ENCODE data around the gene SMIM3. TPM values are rescaled to one million over a fixed set of nuclear protein-coding genes. Genes with fewer than 3 reads are reported as not detected.
A peak's percentile ranks its signal among the peaks of the same experiment; 100 is the strongest.

SMIM3 gene
- total and polyA plus RNA-seq, 12 donors = 7.1 to 41.5 (median 14.0) TPM

GRCh38 chr5:150777685-150778084 lies 872 bp upstream of the SMIM3 start:
- Histone ChIP-seq H3K4me3 (peak overlapping the region; percentile 61 to 92 (median 78)), H3K36me3 (no peaks in the 10 kb centered on the region), H3K27ac (peak overlapping the region; percentile 79 to 96 (median 92)), H3K4me1 (peaks cover 4 to 64% (median 39%) of the 10 kb centered on the region in 9 donors), H3K9me3 (no peaks in the 10 kb centered on the region), H3K27me3 (no peaks in the 10 kb centered on the region)
- DNase-seq (no peak), ATAC-seq (no peak)
- 59 to 62% methylated on average over 3 of the region's 3 CpGs for WGBS, 2 donors
- TF ChIP-seq CTCF (IDR thresholded peaks at IDR 0.05) = no peak
- intact Hi-C loops (cut with DNase I) = loop anchor here in 1 of 10 donors (2.0 kb wide), 1 partner anchor 23 kb away; no protein-coding TSS in a partner anchor

- intact Hi-C loops (cut with DNase I) = loop anchor here in 1 of 10 donors (2.0 kb wide), 1 partner anchor 23 kb away; no protein-coding TSS in a partner anchor
- Histone ChIP-seq H3K4me3 (peak overlapping the region; percentile 61 to 92 (median 78)), H3K27me3 (no peaks in the 10 kb centered on the region), H3K36me3 (no peaks in the 10 kb centered on the region), H3K4me1 (peaks cover 9 to 68% (median 43%) of the 10 kb centered on the region in 9 donors), H3K9me3 (no peaks in the 10 kb centered on the region), H3K27ac (peak overlapping the region; percentile 79 to 96 (median 92))
- WGBS, 2 donors = 11 to 12% methylated on average over 7 of the region's 7 CpGs
- no peak for DNase-seq
- TF ChIP-seq CTCF (IDR thresholded peaks at IDR 0.05) = no peak
- peak in 7 of 8 donors; percentile 0 to 21 (median 7) for ATAC-seq
Observed at GRCh38 chr5:150778088-150778516, 455 bp upstream of the SMIM3 start.

GRCh38 chr5:150779397-150780186 lies 1.0 kb downstream of the SMIM3 start:
- Histone ChIP-seq H3K4me3 (peak overlapping the region; percentile 61 to 92 (median 78)), H3K9me3 (no peaks in the 10 kb centered on the region), H3K27me3 (no peaks in the 10 kb centered on the region), H3K4me1 (peaks cover 11 to 69% (median 58%) of the 10 kb centered on the region in 9 donors), H3K27ac (peak overlapping the region; percentile 79 to 96 (median 92)), H3K36me3 (no peaks in the 10 kb centered on the region)
- TF ChIP-seq CTCF (IDR thresholded peaks at IDR 0.05) = no peak
- whole genome bisulfite sequencing, 2 donors = 38 to 39% methylated on average over 13 of the region's 13 CpGs
- ATAC-seq = no peak
- DNase-seq = no peak
- intact Hi-C loops (cut with DNase I) = loop anchor here in 1 of 10 donors (2.0 kb wide), 1 partner anchor 21 kb away; no protein-coding TSS in a partner anchor

GRCh38 chr5:150780187-150780692 lies 1.7 kb downstream of the SMIM3 start:
- no peaks in the 10 kb centered on the region for H3K27me3 ChIP-seq
- DNase-seq (peak; percentile 32 to 47), ATAC-seq (peak in 7 of 8 donors; percentile 5 to 62 (median 14))
- peak overlapping the region; percentile 79 to 96 (median 92) for H3K27ac ChIP-seq
- H3K9me3 ChIP-seq = no peaks in the 10 kb centered on the region
- no peak for TF ChIP-seq CTCF (IDR thresholded peaks at IDR 0.05)
- peaks cover 11 to 76% (median 61%) of the 10 kb centered on the region in 9 donors for H3K4me1 ChIP-seq
- peak overlapping the region in 9 of 10 donors; percentile 61 to 92 (median 76) for H3K4me3 ChIP-seq
- H3K36me3 ChIP-seq = no peaks in the 10 kb centered on the region
- intact Hi-C loops (cut with DNase I) = no loop called here
- WGBS, 2 donors = 58% methylated on average over 6 of the region's 6 CpGs

All from heart right ventricle (tissue), 16 donors.